Natural killer cell (primary cell): ENCODE measurements around the gene FNDC3B. TPM values are rescaled to one million over a fixed set of nuclear protein-coding genes. Genes with fewer than 3 reads are reported as not detected.

Experiments used
- ATAC-seq, 3 donors: fragments of 150-1000 bp in 2 of 3; fragments of 200-7000 bp in 1 of 3; cut with Tn5 transposase; 1 replicate in 1 of 3; 2 replicates in 2 of 3; pipeline ENCODE4 v1.10.0; 2021; ENCODE audit warnings: mild to moderate bottlenecking in 2 of 3, moderate library complexity in 2 of 3
- DNase-seq, 2 donors: peaks; one replicate each; pipeline versions ENCODE4 v3.0.0 to v3.0.0-alpha.2; 2013 to 2021; ENCODE audit warnings: mixed read lengths in 1 of 2
- H3K27ac ChIP-seq: one replicate; pipeline ENCODE4 v1.5.1; 2013; ENCODE audit warnings: mild to moderate bottlenecking, low read length
- H3K27me3 ChIP-seq: one replicate; pipeline ENCODE4 v1.6.1; 2013; ENCODE audit warnings: low read length; ENCODE audit not compliant: control insufficient read depth, insufficient read depth
- H3K36me3 ChIP-seq: one replicate; pipeline ENCODE4 v1.6.1; 2013; ENCODE audit warnings: low read length; ENCODE audit not compliant: control insufficient read depth, insufficient read depth
- H3K4me1 ChIP-seq: one replicate; pipeline ENCODE4 v1.6.1; 2013; ENCODE audit warnings: low read length; ENCODE audit not compliant: control insufficient read depth, insufficient read depth
- H3K4me3 ChIP-seq: one replicate; pipeline ENCODE4 v1.5.1; 2013; ENCODE audit warnings: low read length
- H3K9me3 ChIP-seq: one replicate; pipeline ENCODE4 v1.6.1; 2013; ENCODE audit warnings: low read length; ENCODE audit not compliant: control insufficient read depth, insufficient read depth
- H3K27ac Mint-ChIP-seq, 2 donors: one replicate each; pipeline ENCODE4 v1.8.0; 2022; ENCODE audit warnings: mild to moderate bottlenecking in 2 of 2, mixed read lengths in 2 of 2, moderate library complexity in 1 of 2
- H3K27me3 Mint-ChIP-seq, 2 donors: one replicate each; pipeline ENCODE4 v1.8.0; 2022; ENCODE audit warnings: low read depth in 2 of 2, mixed read lengths in 2 of 2
- H3K36me3 Mint-ChIP-seq: one replicate; pipeline ENCODE4 v1.8.0; 2022; ENCODE audit warnings: mixed read lengths
- H3K4me1 Mint-ChIP-seq, 2 donors: one replicate each; pipeline ENCODE4 v1.8.0; 2022; ENCODE audit warnings: mixed read lengths in 2 of 2
- H3K4me3 Mint-ChIP-seq: one replicate; pipeline ENCODE4 v1.8.0; 2022; ENCODE audit warnings: mild to moderate bottlenecking, moderate library complexity, mixed read lengths
- H3K9me3 Mint-ChIP-seq, 2 donors: one replicate each; pipeline ENCODE4 v1.8.0; 2022; ENCODE audit warnings: mixed read lengths in 2 of 2
- WGBS: methylation state at CpG from one replicate; pipeline ENCODE4 v1.1.7; 2013; ENCODE audit warnings: missing lambda C conversion rate; ENCODE audit not compliant: insufficient coverage; 5-methylcytosine and 5-hydroxymethylcytosine counted together
- intact Hi-C: fragments of 100-400 bp; cut with micrococcal nuclease; formaldehyde crosslinking; loops from one replicate; pipeline ENCODE4 v1.14.2; 2022
- total RNA-seq, 4 donors: library from RNA; stranded (reverse); fragments of 120-200 nt in 1 of 4; gene quantifications; one replicate each; pipeline versions ENCODE4 v1.2.3 to v1.2.4, GENCODE V29; 2013 to 2022
- TF ChIP-seq, protein P1 (sequence below): fragments of 200-600 bp; IDR thresholded peaks from one replicate; pipeline ENCODE4 v1.8.0; 2022; ENCODE audit warnings: antibody characterized with exemption

The FNDC3B gene
- total RNA-seq, 3 donors from 2014 or later (not counting 1 experiment from before 2014, with no cell fraction given): 154 to 214 (median 206) TPM

DNA sequence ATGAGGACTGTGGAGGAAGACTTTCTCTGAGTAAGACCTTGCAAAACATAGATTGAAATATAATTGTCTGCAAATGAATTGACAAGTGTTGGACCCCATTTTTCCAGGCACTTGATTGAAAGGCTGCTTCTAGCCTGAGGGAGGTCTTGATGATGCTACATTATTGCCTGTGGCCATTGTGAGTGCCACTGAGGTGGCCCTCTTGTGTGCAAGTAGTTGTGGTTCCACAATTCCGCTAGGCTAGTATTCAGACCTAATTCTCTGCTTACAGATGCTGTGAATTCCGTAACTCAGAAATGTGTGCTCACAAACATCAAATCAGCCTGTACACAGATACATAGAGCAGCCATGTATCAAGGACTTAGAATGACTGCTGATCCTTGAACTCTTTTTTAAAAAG is 34.7 kb downstream of the FNDC3B start:
- Histone ChIP-seq H3K4me1 (peaks cover 6% of the 10 kb centered on the region), H3K9me3 (no peaks in the 10 kb centered on the region), H3K27me3 (no peaks in the 10 kb centered on the region), H3K4me3 (no peak overlapping the region), H3K36me3 (no peaks in the 10 kb centered on the region), H3K27ac (no peak overlapping the region)
- TF ChIP-seq, protein P1, sequence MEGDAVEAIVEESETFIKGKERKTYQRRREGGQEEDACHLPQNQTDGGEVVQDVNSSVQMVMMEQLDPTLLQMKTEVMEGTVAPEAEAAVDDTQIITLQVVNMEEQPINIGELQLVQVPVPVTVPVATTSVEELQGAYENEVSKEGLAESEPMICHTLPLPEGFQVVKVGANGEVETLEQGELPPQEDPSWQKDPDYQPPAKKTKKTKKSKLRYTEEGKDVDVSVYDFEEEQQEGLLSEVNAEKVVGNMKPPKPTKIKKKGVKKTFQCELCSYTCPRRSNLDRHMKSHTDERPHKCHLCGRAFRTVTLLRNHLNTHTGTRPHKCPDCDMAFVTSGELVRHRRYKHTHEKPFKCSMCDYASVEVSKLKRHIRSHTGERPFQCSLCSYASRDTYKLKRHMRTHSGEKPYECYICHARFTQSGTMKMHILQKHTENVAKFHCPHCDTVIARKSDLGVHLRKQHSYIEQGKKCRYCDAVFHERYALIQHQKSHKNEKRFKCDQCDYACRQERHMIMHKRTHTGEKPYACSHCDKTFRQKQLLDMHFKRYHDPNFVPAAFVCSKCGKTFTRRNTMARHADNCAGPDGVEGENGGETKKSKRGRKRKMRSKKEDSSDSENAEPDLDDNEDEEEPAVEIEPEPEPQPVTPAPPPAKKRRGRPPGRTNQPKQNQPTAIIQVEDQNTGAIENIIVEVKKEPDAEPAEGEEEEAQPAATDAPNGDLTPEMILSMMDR: no peak
- DNase-seq: no peak
- Mint-ChIP-seq H3K4me1 (peaks cover 62 to 65% of the 10 kb centered on the region in 2 donors), H3K27ac (peak overlapping the region; percentile 47 to 50), H3K36me3 (no peaks in the 10 kb centered on the region), H3K27me3 (no peaks in the 10 kb centered on the region), H3K9me3 (no peaks in the 10 kb centered on the region), H3K4me3 (peak overlapping the region; percentile 31)
- WGBS: 92% methylated on average over 2 of the region's 2 CpGs
- intact Hi-C loops: no loop called here
- ATAC-seq: peak in 2 of 3 donors; percentile 23 to 30

DNA sequence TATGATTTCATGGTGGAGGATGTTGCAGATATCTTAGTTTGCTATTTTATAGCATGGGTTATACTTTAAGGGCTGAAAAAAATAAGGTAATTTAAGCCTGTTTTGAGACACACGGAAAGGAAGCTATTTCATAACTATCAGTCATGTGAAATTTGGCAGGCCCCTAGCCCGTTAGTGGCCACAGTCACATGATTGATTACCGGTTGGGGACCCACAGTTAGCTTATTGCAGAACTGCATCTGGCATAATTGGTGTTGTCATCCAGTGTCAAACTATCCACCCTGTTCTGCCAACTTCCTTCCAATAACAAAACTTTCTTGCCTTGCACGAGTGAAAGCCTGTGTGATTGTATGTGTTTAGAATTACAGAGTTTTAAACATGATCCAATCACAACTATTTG is 35.2 kb downstream of the FNDC3B start:
- Mint-ChIP-seq H3K36me3 (no peaks in the 10 kb centered on the region), H3K4me1 (peaks cover 64 to 66% of the 10 kb centered on the region in 2 donors), H3K27me3 (no peaks in the 10 kb centered on the region), H3K27ac (peak overlapping the region; percentile 47 to 50), H3K4me3 (peak overlapping the region; percentile 37), H3K9me3 (no peaks in the 10 kb centered on the region)
- Histone ChIP-seq H3K27me3 (no peaks in the 10 kb centered on the region), H3K9me3 (no peaks in the 10 kb centered on the region), H3K27ac (peak overlapping the region; percentile 6), H3K4me1 (peaks cover 6% of the 10 kb centered on the region), H3K4me3 (no peak overlapping the region), H3K36me3 (no peaks in the 10 kb centered on the region)
- DNase-seq (no peak), ATAC-seq (peak; percentile 61 to 71 (median 63))
- intact Hi-C loops: no loop called here
- 35% methylated on average over 3 of the region's 4 CpGs for WGBS
- TF ChIP-seq, protein P1: no peak

DNA sequence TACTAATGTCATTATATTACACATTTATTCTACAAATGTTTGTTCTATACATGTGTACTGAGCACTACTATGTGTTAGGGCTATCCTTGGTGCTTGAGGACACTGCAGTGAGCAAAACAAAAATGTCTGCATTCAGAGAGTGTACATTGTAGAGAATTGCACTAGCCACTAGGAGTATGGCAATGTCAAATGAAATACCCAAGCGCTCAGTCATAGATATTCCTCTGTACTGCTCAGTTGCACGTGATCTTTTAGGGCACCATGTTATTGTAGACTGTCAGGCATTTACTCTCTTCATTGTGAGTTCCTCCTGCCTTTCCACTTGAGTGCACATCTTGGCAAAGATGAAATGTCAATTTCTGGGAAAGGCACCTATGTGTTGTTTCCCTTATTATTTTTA is 36.8 kb downstream of the FNDC3B start:
- WGBS: 96% methylated on average over 2 of the region's 2 CpGs
- Mint-ChIP-seq H3K27ac (peak overlapping the region in 1 of 2 donors; percentile 50), H3K4me1 (peaks cover 57 to 59% of the 10 kb centered on the region in 2 donors), H3K4me3 (no peak overlapping the region), H3K27me3 (no peaks in the 10 kb centered on the region), H3K36me3 (no peaks in the 10 kb centered on the region), H3K9me3 (no peaks in the 10 kb centered on the region)
- peaks cover 6% of the 10 kb centered on the region for H3K4me1 ChIP-seq
- H3K4me3 ChIP-seq: no peak overlapping the region
- no peak for ATAC-seq
- no peaks in the 10 kb centered on the region for H3K9me3 ChIP-seq
- TF ChIP-seq, protein P1: no peak
- H3K27me3 ChIP-seq: no peaks in the 10 kb centered on the region
- DNase-seq: no peak
- intact Hi-C loops: no loop called here
- H3K27ac ChIP-seq: no peak overlapping the region
- no peaks in the 10 kb centered on the region for H3K36me3 ChIP-seq

DNA sequence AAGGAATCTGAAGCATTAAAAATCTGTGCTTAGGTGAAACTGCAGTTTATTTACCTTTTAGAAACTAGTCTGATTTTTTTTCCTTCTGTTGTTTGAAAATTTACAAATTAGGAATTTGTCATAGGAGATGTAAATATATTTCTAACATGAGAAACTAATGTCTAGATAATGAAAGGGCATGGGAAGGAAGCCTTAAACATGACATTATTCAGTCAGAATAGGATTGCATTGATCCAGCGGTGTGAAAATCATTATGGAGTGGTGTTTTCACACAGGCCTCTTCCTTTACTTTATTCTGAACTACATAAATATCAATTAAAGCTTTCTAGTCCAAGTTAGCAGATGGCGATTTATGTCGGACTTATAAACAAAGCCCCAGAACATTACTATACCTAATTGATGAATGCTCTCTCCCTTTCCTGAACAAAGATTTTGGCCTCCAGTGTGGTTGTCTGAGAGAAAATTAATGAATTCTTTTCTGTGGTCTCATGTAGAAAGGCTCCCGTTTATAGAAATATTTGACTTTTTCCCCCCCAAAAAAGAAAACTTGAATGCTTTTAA is 37.9 kb downstream of the FNDC3B start:
- ATAC-seq: no peak
- no peaks in the 10 kb centered on the region for H3K9me3 Mint-ChIP-seq

More for the DNA sequence above, 37.9 kb downstream of the FNDC3B start:
- no peak overlapping the region for H3K4me3 Mint-ChIP-seq
- H3K9me3 ChIP-seq: no peaks in the 10 kb centered on the region
- TF ChIP-seq, protein P1: no peak
- H3K27ac Mint-ChIP-seq: no peak overlapping the region
- H3K27ac ChIP-seq: no peak overlapping the region
- H3K27me3 ChIP-seq: no peaks in the 10 kb centered on the region
- DNase-seq: no peak
- no peaks in the 10 kb centered on the region for H3K36me3 Mint-ChIP-seq
- H3K36me3 ChIP-seq: no peaks in the 10 kb centered on the region
- peaks cover 67% of the 10 kb centered on the region in 2 donors for H3K4me1 Mint-ChIP-seq
- intact Hi-C loops: no loop called here
- H3K4me1 ChIP-seq: peaks cover 6% of the 10 kb centered on the region
- WGBS: 100% methylated on average over 3 of the region's 4 CpGs
- no peaks in the 10 kb centered on the region for H3K27me3 Mint-ChIP-seq
- no peak overlapping the region for H3K4me3 ChIP-seq
